B cell (primary cell): Measurements from ENCODE around the gene RRP36.

Experiments
- CTCF ChIP-seq: fragments of 200-600 bp; IDR thresholded peaks from one replicate; pipeline ENCODE4 v1.8.0; 2022; ENCODE audit warnings: antibody characterized with exemption, mild to moderate bottlenecking
- EZH2 ChIP-seq: IDR thresholded peaks from 2 replicates; pipeline ENCODE4 v1.6.1; 2012; ENCODE audit warnings: borderline replicate concordance, low read depth, mild to moderate bottlenecking, moderate library complexity, low read length; ENCODE audit not compliant: insufficient read depth, poor library complexity, severe bottlenecking

- TF ChIP-seq CTCF (no peak), EZH2 (no peak)
These were observed 32.9 kb upstream of the RRP36 start for GRCh38 chr6:42988486-42989020.
